GM18909 (cell line): Measurements from ENCODE around the gene DDIT4.
A peak's percentile ranks its signal among the peaks of the same experiment; 100 is the strongest.
"Not testable (repeated sequence)": the region's sequence is repeated elsewhere in the genome, so short reads cannot be mapped to it uniquely, and the experiment has no call there.

Experiments used
- ATAC-seq: cut with Tn5 transposase; IDR thresholded peaks from one replicate; pipeline ENCODE4 v1.9.1; 2021; ENCODE audit warnings: mild to moderate bottlenecking; ENCODE audit not compliant: unreplicated experiment, poor library complexity

The DDIT4 gene

GRCh38 chr10:72265990-72266865 lies 7.5 kb upstream of the DDIT4 start:
- ATAC-seq: no peak

GRCh38 chr10:72267381-72267780 lies 6.3 kb upstream of the DDIT4 start:
- no peak for ATAC-seq

GRCh38 chr10:72267819-72268399 lies 5.8 kb upstream of the DDIT4 start:
- no peak for ATAC-seq

GRCh38 chr10:72268475-72269200 lies 5.1 kb upstream of the DDIT4 start:
- not testable (repeated sequence) for ATAC-seq

- no peak for ATAC-seq
These were observed 3.0 kb upstream of the DDIT4 start for GRCh38 chr10:72270607-72271281.

GRCh38 chr10:72272689-72273409 lies 875 bp upstream of the DDIT4 start:
- peak; percentile 29 for ATAC-seq

GRCh38 chr10:72274213-72274729 lies 547 bp downstream of the DDIT4 start:
- ATAC-seq: no peak

- ATAC-seq: no peak
These were observed 1.1 kb downstream of the DDIT4 start for GRCh38 chr10:72274730-72275350.

- ATAC-seq: no peak
These were observed 1.8 kb downstream of the DDIT4 start for GRCh38 chr10:72275351-72276012.

- no peak for ATAC-seq
These were observed 2.3 kb downstream of the DDIT4 start for GRCh38 chr10:72276013-72276387.

GRCh38 chr10:72276421-72277339 lies 3.0 kb downstream of the DDIT4 start:
- ATAC-seq: no peak

- ATAC-seq: no peak
These were observed 3.7 kb downstream of the DDIT4 start for GRCh38 chr10:72277340-72277995.

- no peak for ATAC-seq
These were observed 4.4 kb downstream of the DDIT4 start for GRCh38 chr10:72277996-72278667.

GRCh38 chr10:72278668-72279393 lies 5.1 kb downstream of the DDIT4 start:
- no peak for ATAC-seq

GRCh38 chr10:72279587-72279986 lies 5.9 kb downstream of the DDIT4 start:
- not testable (repeated sequence) for ATAC-seq

GRCh38 chr10:72283131-72283530 lies 9.4 kb downstream of the DDIT4 start:
- ATAC-seq: no peak
